Measurements from ENCODE around the gene HOXB4. TPM values are rescaled to one million over a fixed set of nuclear protein-coding genes. Genes with fewer than 3 reads are reported as not detected.

Gene HOXB4
- total and polyA plus RNA-seq, 8 donors = 0.45 to 5.1 (median 2.1) TPM; not detected in 2

DNA sequence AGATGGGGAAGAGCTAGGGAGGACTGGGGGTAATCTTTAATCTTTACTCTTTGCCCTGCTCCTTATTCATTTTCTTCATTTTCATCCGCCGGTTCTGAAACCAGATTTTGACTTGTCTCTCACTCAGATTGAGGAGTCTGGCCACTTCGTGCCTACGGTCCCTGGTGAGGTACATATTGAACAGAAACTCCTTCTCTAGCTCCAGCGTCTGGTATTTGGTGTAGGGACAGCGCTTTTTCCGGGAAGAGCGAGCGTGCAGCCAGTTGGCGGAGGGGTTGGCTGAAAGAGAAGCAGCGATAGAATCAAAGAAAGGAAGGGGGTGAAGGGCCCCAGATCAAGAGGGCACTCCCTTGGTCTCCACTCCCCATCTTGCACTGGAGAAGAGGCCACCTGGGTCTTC lies 44.7 kb upstream of the HOXB4 start:
- H3K4me1 ChIP-seq = peaks cover 29 to 41% (median 34%) of the 10 kb centered on the region in 4 donors
- DNase-seq = no peak
- H3K9me3 ChIP-seq = no peaks in the 10 kb centered on the region
- peaks cover 31 to 100% (median 98%) of the 10 kb centered on the region in 3 donors for H3K27me3 ChIP-seq
- WGBS, 5 donors = 24 to 41% (median 38%) methylated on average over 11 of the region's 11 CpGs
- TF ChIP-seq POLR2A (IDR thresholded peaks at IDR 0.05) = no peak
- TF ChIP-seq EP300 (IDR thresholded peaks at IDR 0.05) = no peak
- TF ChIP-seq POLR2AphosphoS5 (IDR thresholded peaks at IDR 0.05) = no peak
- TF ChIP-seq, protein P1, sequence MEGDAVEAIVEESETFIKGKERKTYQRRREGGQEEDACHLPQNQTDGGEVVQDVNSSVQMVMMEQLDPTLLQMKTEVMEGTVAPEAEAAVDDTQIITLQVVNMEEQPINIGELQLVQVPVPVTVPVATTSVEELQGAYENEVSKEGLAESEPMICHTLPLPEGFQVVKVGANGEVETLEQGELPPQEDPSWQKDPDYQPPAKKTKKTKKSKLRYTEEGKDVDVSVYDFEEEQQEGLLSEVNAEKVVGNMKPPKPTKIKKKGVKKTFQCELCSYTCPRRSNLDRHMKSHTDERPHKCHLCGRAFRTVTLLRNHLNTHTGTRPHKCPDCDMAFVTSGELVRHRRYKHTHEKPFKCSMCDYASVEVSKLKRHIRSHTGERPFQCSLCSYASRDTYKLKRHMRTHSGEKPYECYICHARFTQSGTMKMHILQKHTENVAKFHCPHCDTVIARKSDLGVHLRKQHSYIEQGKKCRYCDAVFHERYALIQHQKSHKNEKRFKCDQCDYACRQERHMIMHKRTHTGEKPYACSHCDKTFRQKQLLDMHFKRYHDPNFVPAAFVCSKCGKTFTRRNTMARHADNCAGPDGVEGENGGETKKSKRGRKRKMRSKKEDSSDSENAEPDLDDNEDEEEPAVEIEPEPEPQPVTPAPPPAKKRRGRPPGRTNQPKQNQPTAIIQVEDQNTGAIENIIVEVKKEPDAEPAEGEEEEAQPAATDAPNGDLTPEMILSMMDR (IDR thresholded peaks at IDR 0.05) = no peak
- no peak overlapping the region for H3K27ac ChIP-seq
- no peaks in the 10 kb centered on the region for H3K36me3 ChIP-seq
- no peak overlapping the region for H3K4me3 ChIP-seq
- intact Hi-C loops (cut with DNase I; ENCODE audit: low total_unique reads) = loop anchor here (10.0 kb wide), 1 partner anchor 288 kb away; no protein-coding TSS in a partner anchor

DNA sequence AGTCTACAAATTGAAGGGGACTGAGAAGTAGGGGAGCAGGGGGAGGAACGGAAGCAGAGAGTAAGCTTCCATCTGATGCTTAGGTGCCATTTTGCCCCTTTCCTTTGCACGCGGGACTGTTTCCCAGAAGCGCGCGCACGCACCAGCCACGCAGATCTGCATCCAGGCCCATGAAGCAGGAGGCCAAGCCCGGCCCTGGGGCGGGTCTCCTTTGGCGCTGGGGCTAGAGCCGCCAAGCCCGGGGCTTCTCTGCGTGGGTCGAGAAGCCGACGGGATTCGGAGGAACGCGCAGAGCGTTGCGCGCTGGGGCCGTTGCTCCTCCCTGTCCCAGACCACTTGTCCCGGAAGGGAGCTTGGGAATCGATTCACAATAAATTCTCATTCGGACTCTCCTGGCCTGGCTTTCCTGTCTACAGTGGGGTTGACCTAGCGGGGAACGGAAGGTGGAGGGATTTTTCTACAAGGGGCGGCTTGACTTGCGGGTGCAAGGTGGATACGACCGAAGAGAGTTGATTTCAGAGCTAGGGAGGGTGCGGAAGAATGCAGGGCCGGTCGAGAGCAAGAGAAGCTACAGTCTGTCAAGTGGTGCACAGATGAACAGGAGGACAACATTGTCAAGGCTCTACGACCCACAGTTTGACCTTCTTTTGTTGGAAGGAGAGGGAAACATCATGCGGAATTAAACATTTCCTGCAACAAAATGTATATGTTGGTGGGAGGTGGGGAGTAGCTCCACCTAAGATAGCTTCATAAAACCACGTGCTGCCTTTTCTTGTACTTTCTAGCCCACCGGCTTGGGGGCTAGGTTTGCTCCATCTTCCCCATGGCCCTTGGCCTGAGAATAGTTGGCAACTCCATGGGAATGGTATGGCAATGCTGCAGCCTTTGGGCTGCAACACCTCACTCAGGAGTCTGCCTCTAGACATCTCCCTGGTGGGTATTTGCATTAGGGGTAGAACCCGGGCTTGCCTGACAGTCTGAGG lies 43.6 kb upstream of the HOXB4 start:
- WGBS, 5 donors = 15 to 27% (median 21%) methylated on average over 41 of the region's 41 CpGs

DNA sequence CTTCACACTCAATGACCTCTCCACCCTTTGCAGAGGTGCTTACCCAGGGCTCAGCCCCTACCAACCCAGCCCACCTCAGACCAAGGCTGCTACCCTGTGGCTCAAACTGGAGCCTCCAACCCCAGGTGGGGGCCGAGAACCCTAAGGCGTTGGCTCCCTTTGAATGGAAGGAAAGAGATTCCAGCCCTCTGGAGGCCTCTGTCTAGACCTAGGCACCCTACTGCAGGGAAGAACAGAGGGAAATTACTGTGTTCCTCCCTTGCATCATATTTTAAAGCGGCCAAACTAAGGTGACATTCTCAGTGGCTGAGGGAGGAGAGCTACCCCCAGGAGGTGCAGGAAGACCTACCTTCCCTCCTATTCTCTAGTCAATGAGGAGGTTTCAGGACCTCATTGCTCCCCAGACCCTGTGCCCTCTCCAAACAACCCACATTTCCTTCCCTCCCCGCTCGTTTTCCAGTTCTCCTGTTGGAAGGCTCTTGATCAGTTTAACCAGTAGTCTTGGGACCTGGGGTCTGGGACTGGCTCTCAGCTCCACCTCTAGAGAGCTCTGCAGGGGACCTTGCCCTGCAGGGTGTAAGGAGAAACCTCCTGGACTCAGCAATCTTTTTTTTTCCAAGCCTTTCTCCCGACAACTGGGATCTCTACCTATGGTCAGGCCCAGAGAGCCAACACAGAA lies 42.5 kb upstream of the HOXB4 start:
- no peak overlapping the region for H3K27ac ChIP-seq
- H3K36me3 ChIP-seq = no peaks in the 10 kb centered on the region
- peaks cover 18 to 35% (median 27%) of the 10 kb centered on the region in 4 donors for H3K4me1 ChIP-seq
- TF ChIP-seq POLR2AphosphoS5 (IDR thresholded peaks at IDR 0.05) (no peak), EP300 (IDR thresholded peaks at IDR 0.05) (no peak), POLR2A (IDR thresholded peaks at IDR 0.05) (no peak)
- TF ChIP-seq, protein P1 (IDR thresholded peaks at IDR 0.05) = no peak
- H3K9me3 ChIP-seq = no peaks in the 10 kb centered on the region
- H3K4me3 ChIP-seq = no peak overlapping the region
- intact Hi-C loops (cut with DNase I; ENCODE audit: low total_unique reads) = loop anchor here (10.0 kb wide), 1 partner anchor 286 kb away; no protein-coding TSS in a partner anchor
- no peak for DNase-seq
- H3K27me3 ChIP-seq = peaks cover 27 to 100% (median 98%) of the 10 kb centered on the region in 3 donors
- WGBS, 5 donors = 32 to 63% (median 34%) methylated on average over 6 of the region's 6 CpGs

More for the DNA sequence above, 43.6 kb upstream of the HOXB4 start:
- TF ChIP-seq POLR2AphosphoS5 (IDR thresholded peaks at IDR 0.05) (no peak), POLR2A (IDR thresholded peaks at IDR 0.05) (no peak), EP300 (IDR thresholded peaks at IDR 0.05) (no peak)
- TF ChIP-seq, protein P1 (IDR thresholded peaks at IDR 0.05) = no peak
- Histone ChIP-seq H3K9me3 (no peaks in the 10 kb centered on the region), H3K27ac (no peak overlapping the region), H3K4me3 (no peak overlapping the region), H3K36me3 (no peaks in the 10 kb centered on the region), H3K27me3 (peaks cover 29 to 100% (median 98%) of the 10 kb centered on the region in 3 donors), H3K4me1 (peaks cover 29 to 44% (median 36%) of the 10 kb centered on the region in 4 donors)
- DNase-seq = no peak
- intact Hi-C loops (cut with DNase I; ENCODE audit: low total_unique reads) = loop anchor here (10.0 kb wide), 1 partner anchor 287 kb away; no protein-coding TSS in a partner anchor

DNA sequence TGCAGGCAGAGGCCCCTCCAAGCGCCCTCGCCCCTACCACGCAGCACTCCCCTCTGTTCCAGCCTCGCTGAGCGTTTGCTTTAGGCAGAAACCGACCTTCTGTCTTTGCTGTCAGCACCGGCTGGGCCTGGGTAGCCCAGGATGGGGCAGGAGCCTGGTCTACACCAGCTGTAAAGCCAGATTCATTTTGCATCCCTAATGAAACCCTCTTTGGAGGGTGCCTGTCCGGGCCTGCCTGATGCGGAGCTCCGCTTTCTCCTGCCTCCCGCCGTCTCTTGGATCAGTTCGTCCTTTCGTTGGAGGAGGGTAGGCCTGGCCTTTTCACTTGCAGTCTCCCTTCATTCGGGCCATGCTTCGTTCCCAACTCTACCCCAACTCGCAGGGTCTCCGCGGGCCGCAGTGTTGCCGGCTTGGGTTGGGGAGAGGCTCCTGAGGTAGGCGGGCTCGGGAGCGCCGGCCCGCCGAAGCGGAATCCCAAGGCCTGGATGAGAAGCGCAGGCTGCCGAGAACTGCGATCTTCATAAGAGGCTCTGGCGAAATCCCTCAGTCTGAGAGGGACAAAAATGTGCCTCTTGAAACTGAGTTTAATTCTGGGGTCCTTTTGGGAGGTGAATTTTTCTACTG lies 41.8 kb upstream of the HOXB4 start:
- TF ChIP-seq EP300 (IDR thresholded peaks at IDR 0.05) (no peak), POLR2A (IDR thresholded peaks at IDR 0.05) (no peak), POLR2AphosphoS5 (IDR thresholded peaks at IDR 0.05) (no peak)
- TF ChIP-seq, protein P1 (IDR thresholded peaks at IDR 0.05) = no peak
- 19 to 49% (median 31%) methylated on average over 29 to 32 of the region's 32 CpGs for WGBS, 5 donors
- Histone ChIP-seq H3K27me3 (peaks cover 21 to 100% (median 98%) of the 10 kb centered on the region in 3 donors), H3K9me3 (no peaks in the 10 kb centered on the region), H3K27ac (no peak overlapping the region), H3K4me1 (peaks cover 11 to 32% (median 20%) of the 10 kb centered on the region in 4 donors), H3K4me3 (no peak overlapping the region), H3K36me3 (no peaks in the 10 kb centered on the region)
- no peak for DNase-seq
- intact Hi-C loops (cut with DNase I; ENCODE audit: low total_unique reads) = loop anchor here (10.0 kb wide), 1 partner anchor 285 kb away; no protein-coding TSS in a partner anchor
